Activated T-cell treated with anti-CD3 and anti-CD28 coated beads for 4 hours (primary cell): ENCODE data around the gene OBSCN.

Source experiments
- DNase-seq: peaks from one replicate; pipeline ENCODE4 v3.0.0-alpha.2; 2020

Gene OBSCN

GRCh38 chr1:228309326-228310067, 101.7 kb downstream of the OBSCN start:
- no peak for DNase-seq

- DNase-seq, result no peak
Measured at GRCh38 chr1:228310162-228310792, 102.4 kb downstream of the OBSCN start.

GRCh38 chr1:228311091-228311490, 103.2 kb downstream of the OBSCN start:
- no peak for DNase-seq

GRCh38 chr1:228312136-228312764, 104.4 kb downstream of the OBSCN start:
- no peak for DNase-seq

GRCh38 chr1:228313536-228314277, 105.9 kb downstream of the OBSCN start:
- no peak for DNase-seq

- no peak for DNase-seq
Measured at GRCh38 chr1:228314315-228314657, 106.4 kb downstream of the OBSCN start.

- no peak for DNase-seq
Measured at GRCh38 chr1:228314658-228315483, 107.0 kb downstream of the OBSCN start.

GRCh38 chr1:228315484-228315944, 107.7 kb downstream of the OBSCN start:
- DNase-seq, result no peak

GRCh38 chr1:228315945-228316588, 108.2 kb downstream of the OBSCN start:
- DNase-seq, result no peak

- DNase-seq, result no peak
Measured at GRCh38 chr1:228316589-228317387, 108.9 kb downstream of the OBSCN start.

GRCh38 chr1:228317411-228317828, 109.6 kb downstream of the OBSCN start:
- no peak for DNase-seq

- no peak for DNase-seq
Measured at GRCh38 chr1:228317891-228318810, 110.3 kb downstream of the OBSCN start.

- no peak for DNase-seq
Measured at GRCh38 chr1:228318823-228319241, 111.0 kb downstream of the OBSCN start.

GRCh38 chr1:228319352-228320088, 111.7 kb downstream of the OBSCN start:
- no peak for DNase-seq

GRCh38 chr1:228320394-228320793, 112.5 kb downstream of the OBSCN start:
- no peak for DNase-seq

- DNase-seq, result no peak
Measured at GRCh38 chr1:228321435-228321834, 113.6 kb downstream of the OBSCN start.

GRCh38 chr1:228321895-228322294, 114.1 kb downstream of the OBSCN start:
- DNase-seq, result no peak

GRCh38 chr1:228323401-228323800, 115.6 kb downstream of the OBSCN start:
- DNase-seq, result no peak

- DNase-seq, result no peak
Measured at GRCh38 chr1:228325267-228325666, 117.4 kb downstream of the OBSCN start.
